K562 (cell line): Measurements from ENCODE around the gene TLE7. TPM values are rescaled to one million over a fixed set of nuclear protein-coding genes. Genes with fewer than 3 reads are reported as not detected.

Experiments used
- CBX5 ChIP-seq: IDR thresholded peaks from 2 replicates; pipeline ENCODE4 v1.6.1; 2014; ENCODE audit warnings: low read depth, borderline replicate concordance
- ETV1 ChIP-seq: fragments of 450-650 bp; conservative IDR thresholded peaks from 2 replicates; pipeline ENCODE4 v1.6.1; 2016; ENCODE audit warnings: missing genetic modification characterization, control low read depth, low read depth, missing compliant biosample characterization
- POLR2G ChIP-seq: fragments of 200-400 bp; formaldehyde crosslinking; IDR thresholded peaks from 2 replicates; pipeline ENCODE4 v1.6.1; 2017; ENCODE audit warnings: low read depth, mild to moderate bottlenecking, antibody characterized with exemption, low read length, moderate library complexity
- polyA plus RNA-seq, 8 experiments: library from polyadenylated mRNA; depleted of rRNA in 4 of 8; stranded (reverse) in 5 of 8; unstranded in 3 of 8; fragments of >200 nt; fragmentation: Nextera tagmentation in 2 of 8; fragmentation: Illumina TruSeq in 1 of 8; extraction: Ambion mirVana in 2 of 8; extraction: Trizol in 1 of 8; gene quantifications; 2 replicates each; pipeline versions ENCODE4 v1.2.1 to v1.2.3, GENCODE V29; 2011 to 2014; ENCODE audit warnings: inconsistent platforms in 1 of 8, missing spikeins in 1 of 8
- total RNA-seq, 7 experiments: library from RNA; depleted of rRNA in 6 of 7; stranded (reverse); fragments of >200 nt in 6 of 7; fragmentation: Illumina TruSeq in 2 of 7; extraction: Trizol in 2 of 7; gene quantifications; 2 replicates each; pipeline versions ENCODE4 v1.2.1 to v1.2.3, GENCODE V29; 2011 to 2021; ENCODE audit warnings: low replicate concordance in 1 of 7
- TF ChIP-seq, protein P1 (sequence below), 2 experiments: fragments of 450-650 bp in 1 of 2; sonication (generic) in 1 of 2; formaldehyde crosslinking in 1 of 2; IDR thresholded peaks; 2 replicates each; pipeline versions ENCODE4 v1.7.1 to v1.9.0; 2016 to 2022; ENCODE audit warnings: inconsistent platforms in 1 of 2, mild to moderate bottlenecking in 1 of 2, missing genetic modification reagents in 1 of 2
- TF ChIP-seq, protein P2 (sequence below): fragments of 450-650 bp; conservative IDR thresholded peaks from 2 replicates; pipeline ENCODE4 v1.6.1; 2016; ENCODE audit warnings: missing genetic modification characterization, low read depth, mild to moderate bottlenecking, missing compliant biosample characterization, moderate library complexity
- TF ChIP-seq, protein P3 (sequence below): fragments of 450-650 bp; formaldehyde crosslinking; IDR thresholded peaks from 2 replicates; pipeline ENCODE4 v1.4.0; 2020; ENCODE audit warnings: mild to moderate bottlenecking
- TF ChIP-seq, protein P4 (sequence below), 3 experiments: fragments of 200-800 bp in 1 of 3; fragments of 250-450 bp in 1 of 3; fragments of 450-650 bp in 1 of 3; sonication (Bioruptor Pico) in 1 of 3; sonication (Bioruptor generic) in 1 of 3; formaldehyde crosslinking in 1 of 3; IDR thresholded peaks; 2 replicates each; pipeline versions ENCODE4 v1.6.1 to v1.8.0; 2016 to 2022; ENCODE audit warnings: mild to moderate bottlenecking in 2 of 3, missing genetic modification characterization in 2 of 3, missing compliant biosample characterization in 1 of 3, moderate library complexity in 1 of 3

The TLE7 gene
- total and polyA plus RNA-seq, 9 of the 15 experiments (the other 6 are each of a cell fraction or from before 2014, with no cell fraction given), result not detected

DNA sequence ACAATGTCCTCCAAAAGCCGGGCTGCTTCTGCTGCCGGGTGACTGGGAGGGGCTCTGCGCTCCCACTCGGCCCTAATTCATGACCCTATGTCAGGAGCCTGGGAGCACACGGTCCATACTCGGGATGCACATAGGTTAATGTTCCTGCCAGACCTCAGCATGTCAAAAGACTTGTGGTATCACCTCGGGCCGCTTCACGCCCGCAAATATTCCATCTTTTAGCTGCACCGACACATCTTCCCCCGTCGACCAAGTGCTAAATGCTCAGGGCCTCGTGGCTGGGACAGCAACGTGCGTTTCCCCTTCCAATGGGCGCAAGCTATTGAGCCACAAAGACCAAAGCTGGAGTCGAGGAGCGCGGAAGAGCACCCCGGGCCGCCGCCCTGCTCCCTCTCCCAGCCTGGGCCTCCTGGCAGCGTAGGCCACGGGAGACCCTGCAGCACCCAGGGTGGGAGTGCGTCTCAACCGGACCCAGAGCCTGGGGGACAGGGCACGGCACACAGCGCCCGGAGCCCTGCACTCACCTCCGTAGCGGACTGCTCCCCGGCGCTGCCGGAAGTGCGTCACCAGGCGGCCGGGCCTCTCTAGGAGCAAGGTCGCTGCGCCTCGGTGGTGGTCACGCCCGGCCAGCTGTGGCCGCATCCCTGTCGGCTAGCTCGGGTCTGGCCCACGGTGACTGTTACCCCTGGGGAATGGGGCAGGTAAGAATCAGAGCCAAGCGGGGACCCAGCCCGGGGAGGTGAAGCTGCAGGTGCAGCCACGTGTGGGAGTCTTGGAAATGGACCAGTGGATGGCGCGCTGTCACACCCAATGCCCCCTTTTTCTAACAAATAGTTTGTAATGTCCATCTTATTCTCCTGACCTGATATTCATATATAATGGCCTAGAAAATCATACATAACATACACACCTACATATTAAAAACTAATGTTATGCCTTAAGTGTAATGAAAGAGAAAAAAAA lies 20.1 kb upstream of the TLE7 start, which contains the start of gene ZNF23 (continued):
- TF ChIP-seq, protein P1, sequence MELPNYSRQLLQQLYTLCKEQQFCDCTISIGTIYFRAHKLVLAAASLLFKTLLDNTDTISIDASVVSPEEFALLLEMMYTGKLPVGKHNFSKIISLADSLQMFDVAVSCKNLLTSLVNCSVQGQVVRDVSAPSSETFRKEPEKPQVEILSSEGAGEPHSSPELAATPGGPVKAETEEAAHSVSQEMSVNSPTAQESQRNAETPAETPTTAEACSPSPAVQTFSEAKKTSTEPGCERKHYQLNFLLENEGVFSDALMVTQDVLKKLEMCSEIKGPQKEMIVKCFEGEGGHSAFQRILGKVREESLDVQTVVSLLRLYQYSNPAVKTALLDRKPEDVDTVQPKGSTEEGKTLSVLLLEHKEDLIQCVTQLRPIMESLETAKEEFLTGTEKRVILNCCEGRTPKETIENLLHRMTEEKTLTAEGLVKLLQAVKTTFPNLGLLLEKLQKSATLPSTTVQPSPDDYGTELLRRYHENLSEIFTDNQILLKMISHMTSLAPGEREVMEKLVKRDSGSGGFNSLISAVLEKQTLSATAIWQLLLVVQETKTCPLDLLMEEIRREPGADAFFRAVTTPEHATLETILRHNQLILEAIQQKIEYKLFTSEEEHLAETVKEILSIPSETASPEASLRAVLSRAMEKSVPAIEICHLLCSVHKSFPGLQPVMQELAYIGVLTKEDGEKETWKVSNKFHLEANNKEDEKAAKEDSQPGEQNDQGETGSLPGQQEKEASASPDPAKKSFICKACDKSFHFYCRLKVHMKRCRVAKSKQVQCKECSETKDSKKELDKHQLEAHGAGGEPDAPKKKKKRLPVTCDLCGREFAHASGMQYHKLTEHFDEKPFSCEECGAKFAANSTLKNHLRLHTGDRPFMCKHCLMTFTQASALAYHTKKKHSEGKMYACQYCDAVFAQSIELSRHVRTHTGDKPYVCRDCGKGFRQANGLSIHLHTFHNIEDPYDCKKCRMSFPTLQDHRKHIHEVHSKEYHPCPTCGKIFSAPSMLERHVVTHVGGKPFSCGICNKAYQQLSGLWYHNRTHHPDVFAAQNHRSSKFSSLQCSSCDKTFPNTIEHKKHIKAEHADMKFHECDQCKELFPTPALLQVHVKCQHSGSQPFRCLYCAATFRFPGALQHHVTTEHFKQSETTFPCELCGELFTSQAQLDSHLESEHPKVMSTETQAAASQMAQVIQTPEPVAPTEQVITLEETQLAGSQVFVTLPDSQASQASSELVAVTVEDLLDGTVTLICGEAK (IDR thresholded peaks at IDR 0.05), result peak; percentile 96
- TF ChIP-seq, protein P1 (CRISPR knock-in tag; IDR thresholded peaks at IDR 0.05), result no peak
- peak; percentile 55; the same call in 1 of the 2 replicates for TF ChIP-seq CBX5
- TF ChIP-seq ETV1 (tag), result peak; percentile 56
- peak; percentile 96 for TF ChIP-seq POLR2G
- TF ChIP-seq, protein P2, sequence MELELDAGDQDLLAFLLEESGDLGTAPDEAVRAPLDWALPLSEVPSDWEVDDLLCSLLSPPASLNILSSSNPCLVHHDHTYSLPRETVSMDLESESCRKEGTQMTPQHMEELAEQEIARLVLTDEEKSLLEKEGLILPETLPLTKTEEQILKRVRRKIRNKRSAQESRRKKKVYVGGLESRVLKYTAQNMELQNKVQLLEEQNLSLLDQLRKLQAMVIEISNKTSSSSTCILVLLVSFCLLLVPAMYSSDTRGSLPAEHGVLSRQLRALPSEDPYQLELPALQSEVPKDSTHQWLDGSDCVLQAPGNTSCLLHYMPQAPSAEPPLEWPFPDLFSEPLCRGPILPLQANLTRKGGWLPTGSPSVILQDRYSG (tag), result no peak
- TF ChIP-seq, protein P3, sequence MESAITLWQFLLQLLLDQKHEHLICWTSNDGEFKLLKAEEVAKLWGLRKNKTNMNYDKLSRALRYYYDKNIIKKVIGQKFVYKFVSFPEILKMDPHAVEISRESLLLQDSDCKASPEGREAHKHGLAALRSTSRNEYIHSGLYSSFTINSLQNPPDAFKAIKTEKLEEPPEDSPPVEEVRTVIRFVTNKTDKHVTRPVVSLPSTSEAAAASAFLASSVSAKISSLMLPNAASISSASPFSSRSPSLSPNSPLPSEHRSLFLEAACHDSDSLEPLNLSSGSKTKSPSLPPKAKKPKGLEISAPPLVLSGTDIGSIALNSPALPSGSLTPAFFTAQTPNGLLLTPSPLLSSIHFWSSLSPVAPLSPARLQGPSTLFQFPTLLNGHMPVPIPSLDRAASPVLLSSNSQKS (CRISPR knock-in tag), result no peak
- TF ChIP-seq, protein P4, sequence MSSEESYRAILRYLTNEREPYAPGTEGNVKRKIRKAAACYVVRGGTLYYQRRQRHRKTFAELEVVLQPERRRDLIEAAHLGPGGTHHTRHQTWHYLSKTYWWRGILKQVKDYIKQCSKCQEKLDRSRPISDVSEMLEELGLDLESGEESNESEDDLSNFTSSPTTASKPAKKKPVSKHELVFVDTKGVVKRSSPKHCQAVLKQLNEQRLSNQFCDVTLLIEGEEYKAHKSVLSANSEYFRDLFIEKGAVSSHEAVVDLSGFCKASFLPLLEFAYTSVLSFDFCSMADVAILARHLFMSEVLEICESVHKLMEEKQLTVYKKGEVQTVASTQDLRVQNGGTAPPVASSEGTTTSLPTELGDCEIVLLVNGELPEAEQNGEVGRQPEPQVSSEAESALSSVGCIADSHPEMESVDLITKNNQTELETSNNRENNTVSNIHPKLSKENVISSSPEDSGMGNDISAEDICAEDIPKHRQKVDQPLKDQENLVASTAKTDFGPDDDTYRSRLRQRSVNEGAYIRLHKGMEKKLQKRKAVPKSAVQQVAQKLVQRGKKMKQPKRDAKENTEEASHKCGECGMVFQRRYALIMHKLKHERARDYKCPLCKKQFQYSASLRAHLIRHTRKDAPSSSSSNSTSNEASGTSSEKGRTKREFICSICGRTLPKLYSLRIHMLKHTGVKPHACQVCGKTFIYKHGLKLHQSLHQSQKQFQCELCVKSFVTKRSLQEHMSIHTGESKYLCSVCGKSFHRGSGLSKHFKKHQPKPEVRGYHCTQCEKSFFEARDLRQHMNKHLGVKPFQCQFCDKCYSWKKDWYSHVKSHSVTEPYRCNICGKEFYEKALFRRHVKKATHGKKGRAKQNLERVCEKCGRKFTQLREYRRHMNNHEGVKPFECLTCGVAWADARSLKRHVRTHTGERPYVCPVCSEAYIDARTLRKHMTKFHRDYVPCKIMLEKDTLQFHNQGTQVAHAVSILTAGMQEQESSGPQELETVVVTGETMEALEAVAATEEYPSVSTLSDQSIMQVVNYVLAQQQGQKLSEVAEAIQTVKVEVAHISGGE (CRISPR knock-in tag; IDR thresholded peaks at IDR 0.05), result peak; percentile 46 to 86 (median 81); a peak in 4 of 6 replicates
